ENCODE measurements around the gene ZNF610.
A peak's percentile ranks its signal among the peaks of the same experiment; 100 is the strongest.

ZNF610 gene

GRCh38 chr19:52397310-52398080 lies 61.5 kb downstream of the ZNF610 start, which contains the start of gene ZNF528:
ZNF528 (plus strand) TSS chr19:52397849; CDS start chr19:52402014, 4,165 bp downstream.
- DNase-seq (ENCODE audit: low read depth, low spot score): peak; percentile 97

- no peak for DNase-seq (ENCODE audit: low read depth, low spot score)
Measured at GRCh38 chr19:52398081-52398441, 62.0 kb downstream of the ZNF610 start.

DNA sequence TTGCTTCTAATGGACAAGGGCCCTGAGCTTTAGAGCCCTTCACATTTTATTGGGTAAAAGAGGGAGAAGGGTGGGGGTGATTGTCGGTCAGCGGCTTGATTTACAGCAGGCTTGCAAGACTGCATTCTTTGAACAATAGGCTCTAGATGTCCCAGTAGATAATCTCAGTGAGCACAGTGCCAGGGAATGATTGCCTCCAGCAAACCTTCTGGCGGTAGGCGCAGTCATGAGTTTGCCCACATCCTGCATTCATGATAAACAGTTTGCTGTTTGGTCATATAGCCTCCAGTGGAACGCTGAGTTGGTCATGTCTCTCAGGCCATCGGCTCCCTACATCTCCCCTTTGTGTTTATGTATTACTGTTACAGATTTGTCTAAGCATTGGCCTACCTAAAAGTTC lies 74.2 kb downstream of the ZNF610 start:
- DNase-seq (ENCODE audit: low read depth, low spot score): no peak

DNA sequence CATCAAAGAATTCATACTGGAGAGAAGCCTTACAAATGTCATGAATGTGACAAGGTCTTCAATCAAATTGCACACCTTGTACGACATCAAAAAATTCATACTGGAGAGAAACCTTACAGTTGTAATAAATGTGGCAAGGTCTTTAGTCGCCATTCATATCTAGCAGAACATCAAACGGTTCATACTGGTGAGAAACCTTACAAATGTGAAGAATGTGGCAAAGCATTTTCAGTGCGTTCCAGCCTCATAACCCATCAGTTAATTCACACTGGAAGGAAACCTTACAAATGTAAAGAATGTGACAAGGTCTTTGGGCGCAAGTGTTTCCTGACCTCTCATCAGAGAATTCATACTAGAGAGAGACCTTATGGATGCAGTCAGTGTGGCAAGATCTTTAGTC lies 79.7 kb downstream of the ZNF610 start:
- no peak for DNase-seq (ENCODE audit: low read depth, low spot score)

All from astrocyte of the hippocampus (primary cell).